Fibroblast of mammary gland (primary cell): ENCODE measurements around the gene GHRL.

Experiments used
- DNase-seq: peaks from one replicate; pipeline ENCODE4 v3.0.0-alpha.2; 2010; ENCODE audit warnings: low read depth
- H3K4me3 ChIP-seq: 2 replicates; pipeline ENCODE4 v1.5.1; 2011; ENCODE audit warnings: low read depth, mild to moderate bottlenecking, low read length, moderate library complexity; ENCODE audit not compliant: control insufficient read depth
- CTCF ChIP-seq: conservative IDR thresholded peaks from 2 replicates; pipeline ENCODE4 v1.5.1; 2011; ENCODE audit warnings: low read depth, low read length, inconsistent platforms; ENCODE audit not compliant: control insufficient read depth, insufficient read depth

GHRL gene

GRCh38 chr3:10248984-10249748 lies 43.6 kb downstream of the GHRL start:
- H3K4me3 ChIP-seq, result peak overlapping the region; percentile 89
- DNase-seq, result no peak
- TF ChIP-seq CTCF, result no peak

- peak within 1 kb of the TSS; percentile 89 for H3K4me3 ChIP-seq
- no peak for TF ChIP-seq CTCF
- peak; percentile 97 for DNase-seq
These were observed 44.4 kb downstream of the GHRL start, which contains the start of gene TATDN2 for GRCh38 chr3:10248184-10248983. Gene TATDN2, plus strand, starts transcription at chr3:10248459. Its CDS starts 742 bp downstream, at chr3:10249201.

GRCh38 chr3:10247679-10248183 lies 45.0 kb downstream of the GHRL start:
- DNase-seq, result no peak
- H3K4me3 ChIP-seq, result peak overlapping the region; percentile 56
- TF ChIP-seq CTCF, result no peak

- DNase-seq, result no peak
- TF ChIP-seq CTCF, result no peak
- no peak overlapping the region for H3K4me3 ChIP-seq
These were observed 47.5 kb downstream of the GHRL start for GRCh38 chr3:10245081-10245712.

- no peak for DNase-seq
These were observed 48.7 kb downstream of the GHRL start for GRCh38 chr3:10244009-10244408.

More at GRCh38 chr3:10244009-10244408, 48.7 kb downstream of the GHRL start:
- no peak for TF ChIP-seq CTCF
- no peak overlapping the region for H3K4me3 ChIP-seq
